GM06990 (cell line): Measurements from ENCODE around the gene SPAG17.

ENCODE experiments used
- DNase-seq: peaks from one replicate; pipeline ENCODE4 v3.0.0-alpha.2; 2011; ENCODE audit not compliant: insufficient read length; ENCODE audit errors: extremely low read depth
- H3K27me3 ChIP-seq: replicated peaks from 2 replicates; pipeline ENCODE4 v1.6.0; 2011; ENCODE audit warnings: low read length; ENCODE audit not compliant: control insufficient read depth, insufficient read depth
- H3K36me3 ChIP-seq: 2 replicates; pipeline ENCODE4 v1.5.1; 2011; ENCODE audit warnings: low read length; ENCODE audit not compliant: control insufficient read depth, insufficient read depth
- H3K4me3 ChIP-seq: replicated peaks from 2 replicates; pipeline ENCODE4 v1.5.1; 2011; ENCODE audit warnings: low read depth, mild to moderate bottlenecking, control low read depth, low read length
- TF ChIP-seq, protein P1 (sequence below): IDR thresholded peaks from 2 replicates; pipeline ENCODE4 v1.5.1; 2011; ENCODE audit warnings: low read length, control low read depth, mild to moderate bottlenecking, inconsistent platforms; ENCODE audit not compliant: insufficient read depth, poor library complexity, severe bottlenecking

Gene SPAG17

DNA sequence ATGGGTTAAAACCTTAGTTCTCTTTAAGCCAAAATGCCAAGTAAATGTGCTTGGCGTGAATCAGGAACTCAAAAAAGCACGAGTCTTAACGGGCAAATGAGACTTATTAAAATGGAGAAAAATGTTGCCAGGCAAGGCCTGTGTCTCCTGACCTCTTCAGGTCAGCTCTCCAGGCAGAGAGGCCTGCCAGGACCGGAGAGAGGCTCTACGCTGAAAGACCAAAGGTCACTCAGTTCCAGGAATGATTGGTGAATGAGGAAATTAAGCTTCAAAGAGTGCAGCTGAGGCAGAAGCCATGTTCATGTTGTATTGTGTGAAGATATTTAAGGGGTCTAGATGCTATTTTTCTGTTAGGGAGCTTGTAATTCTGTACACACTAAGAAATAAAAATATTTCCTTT is 66.6 kb downstream of the SPAG17 start:
- DNase-seq, result no peak
- TF ChIP-seq, protein P1, sequence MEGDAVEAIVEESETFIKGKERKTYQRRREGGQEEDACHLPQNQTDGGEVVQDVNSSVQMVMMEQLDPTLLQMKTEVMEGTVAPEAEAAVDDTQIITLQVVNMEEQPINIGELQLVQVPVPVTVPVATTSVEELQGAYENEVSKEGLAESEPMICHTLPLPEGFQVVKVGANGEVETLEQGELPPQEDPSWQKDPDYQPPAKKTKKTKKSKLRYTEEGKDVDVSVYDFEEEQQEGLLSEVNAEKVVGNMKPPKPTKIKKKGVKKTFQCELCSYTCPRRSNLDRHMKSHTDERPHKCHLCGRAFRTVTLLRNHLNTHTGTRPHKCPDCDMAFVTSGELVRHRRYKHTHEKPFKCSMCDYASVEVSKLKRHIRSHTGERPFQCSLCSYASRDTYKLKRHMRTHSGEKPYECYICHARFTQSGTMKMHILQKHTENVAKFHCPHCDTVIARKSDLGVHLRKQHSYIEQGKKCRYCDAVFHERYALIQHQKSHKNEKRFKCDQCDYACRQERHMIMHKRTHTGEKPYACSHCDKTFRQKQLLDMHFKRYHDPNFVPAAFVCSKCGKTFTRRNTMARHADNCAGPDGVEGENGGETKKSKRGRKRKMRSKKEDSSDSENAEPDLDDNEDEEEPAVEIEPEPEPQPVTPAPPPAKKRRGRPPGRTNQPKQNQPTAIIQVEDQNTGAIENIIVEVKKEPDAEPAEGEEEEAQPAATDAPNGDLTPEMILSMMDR, result no peak
- Histone ChIP-seq H3K27me3 (no peaks in the 10 kb centered on the region; the same call in 1 of the 2 replicates), H3K36me3 (no peaks in the 10 kb centered on the region), H3K4me3 (no peak overlapping the region)

DNA sequence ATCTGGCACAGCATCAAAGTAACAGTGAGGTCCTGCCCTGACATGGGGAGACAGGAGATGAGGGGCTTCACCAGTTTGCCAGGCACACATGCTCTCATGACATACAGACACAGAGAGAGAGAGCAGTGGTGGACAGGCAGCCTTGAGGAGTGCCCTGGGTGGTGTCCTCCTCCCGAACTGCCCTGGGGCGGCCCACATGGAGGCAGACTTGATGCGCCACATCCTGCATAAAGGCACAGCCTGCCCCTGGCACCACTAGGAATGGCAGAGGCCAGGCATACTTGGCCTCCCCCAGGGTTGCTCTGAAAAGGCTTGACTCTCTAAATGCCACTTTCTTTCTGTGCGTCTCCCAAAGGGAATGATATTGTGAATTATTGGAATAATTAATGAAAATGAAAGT is 67.5 kb downstream of the SPAG17 start:
- no peaks in the 10 kb centered on the region; the same call in 1 of the 2 replicates for H3K27me3 ChIP-seq
- TF ChIP-seq, protein P1, result no peak
- DNase-seq, result no peak
- no peaks in the 10 kb centered on the region for H3K36me3 ChIP-seq
- no peak overlapping the region for H3K4me3 ChIP-seq

DNA sequence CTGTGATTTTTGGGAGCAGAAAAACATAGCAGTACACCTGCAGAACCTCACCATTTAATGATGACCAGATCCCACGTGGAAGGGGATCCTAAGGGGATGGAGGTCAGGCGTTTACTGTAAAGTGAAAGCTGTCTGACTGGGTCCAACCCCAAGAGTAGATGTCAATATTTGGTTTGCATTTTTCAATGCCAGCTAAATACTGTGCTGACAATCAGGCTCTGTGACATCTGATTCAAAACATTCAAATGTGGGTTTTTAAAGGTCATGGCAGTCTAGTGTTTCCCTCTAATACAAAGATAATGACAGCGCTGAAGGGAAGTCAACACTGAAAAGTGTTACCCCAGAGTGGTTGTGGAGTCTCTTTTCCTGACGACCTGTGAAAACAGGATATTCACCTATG is 68.1 kb downstream of the SPAG17 start:
- no peak for DNase-seq
- Histone ChIP-seq H3K36me3 (no peaks in the 10 kb centered on the region), H3K4me3 (no peak overlapping the region), H3K27me3 (no peaks in the 10 kb centered on the region; the same call in 1 of the 2 replicates)
- TF ChIP-seq, protein P1, result no peak

DNA sequence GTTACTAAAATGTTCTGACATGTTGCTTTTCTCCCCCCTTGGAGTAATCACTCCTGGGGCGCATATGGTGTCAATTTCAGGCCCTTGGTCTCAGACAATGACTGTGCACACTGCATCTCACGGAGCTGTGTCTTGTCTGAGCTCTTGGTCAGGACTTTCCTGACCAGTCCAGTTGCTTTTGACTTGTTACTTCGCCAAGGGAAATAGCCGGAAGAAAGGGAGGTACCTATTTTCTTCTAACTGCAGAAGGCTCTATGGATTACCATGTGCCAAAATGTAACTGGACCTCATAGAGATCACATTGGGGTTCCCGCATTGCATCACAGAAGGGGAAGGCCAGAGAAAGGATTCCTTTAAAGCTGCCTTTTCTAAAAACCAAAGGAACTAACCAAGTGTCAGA is 68.6 kb downstream of the SPAG17 start:
- no peak overlapping the region for H3K4me3 ChIP-seq
- TF ChIP-seq, protein P1, result no peak
- no peaks in the 10 kb centered on the region; the same call in none of the 2 replicates for H3K27me3 ChIP-seq
- DNase-seq, result no peak
- H3K36me3 ChIP-seq, result no peaks in the 10 kb centered on the region

DNA sequence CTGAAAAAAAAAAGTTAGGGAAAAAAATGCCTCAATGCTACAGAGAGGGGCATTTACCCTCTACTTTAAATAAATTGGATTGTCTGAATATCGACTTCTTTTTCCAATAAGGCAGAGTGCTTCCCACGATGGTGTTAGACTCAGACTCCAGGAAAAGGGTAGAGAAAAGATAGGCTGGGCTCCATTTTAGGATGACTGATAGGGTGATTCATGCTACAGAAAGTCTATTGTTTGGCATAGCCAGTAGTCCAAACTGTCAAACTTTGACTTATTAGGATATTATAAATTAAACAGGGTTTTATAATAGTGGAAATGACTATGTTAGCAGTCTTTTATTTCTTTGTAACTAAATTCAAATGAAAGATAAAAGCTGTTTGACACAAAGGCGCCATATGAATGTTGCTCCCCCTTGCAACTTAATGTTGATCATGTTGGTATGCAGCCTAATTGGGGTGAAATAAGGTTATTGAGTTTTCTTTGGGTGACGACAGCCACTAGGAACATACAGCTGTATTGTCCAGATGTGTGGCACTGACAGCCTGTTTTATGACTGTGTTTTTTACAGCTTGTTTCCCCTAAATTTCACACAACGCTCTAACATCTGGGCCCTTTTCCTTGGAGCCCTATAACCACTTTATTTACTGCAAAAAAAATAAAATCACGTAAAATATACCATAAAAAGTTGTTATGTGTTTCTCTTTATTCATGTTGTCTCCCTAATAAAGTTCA is 69.3 kb downstream of the SPAG17 start:
- no peak for DNase-seq
- Histone ChIP-seq H3K36me3 (no peaks in the 10 kb centered on the region), H3K27me3 (no peaks in the 10 kb centered on the region; the same call in none of the 2 replicates), H3K4me3 (no peak overlapping the region)
- TF ChIP-seq, protein P1, result no peak
